GM19463 (cell line): ENCODE measurements around the gene PUS1.
"Not testable (repeated sequence)": the region's sequence is repeated elsewhere in the genome, so short reads cannot be mapped to it uniquely, and the experiment has no call there.

Experiments
- ATAC-seq: cut with Tn5 transposase; IDR thresholded peaks from one replicate; pipeline ENCODE4 v1.9.1; 2021; ENCODE audit warnings: mild to moderate bottlenecking, moderate library complexity; ENCODE audit not compliant: unreplicated experiment

Gene PUS1

DNA sequence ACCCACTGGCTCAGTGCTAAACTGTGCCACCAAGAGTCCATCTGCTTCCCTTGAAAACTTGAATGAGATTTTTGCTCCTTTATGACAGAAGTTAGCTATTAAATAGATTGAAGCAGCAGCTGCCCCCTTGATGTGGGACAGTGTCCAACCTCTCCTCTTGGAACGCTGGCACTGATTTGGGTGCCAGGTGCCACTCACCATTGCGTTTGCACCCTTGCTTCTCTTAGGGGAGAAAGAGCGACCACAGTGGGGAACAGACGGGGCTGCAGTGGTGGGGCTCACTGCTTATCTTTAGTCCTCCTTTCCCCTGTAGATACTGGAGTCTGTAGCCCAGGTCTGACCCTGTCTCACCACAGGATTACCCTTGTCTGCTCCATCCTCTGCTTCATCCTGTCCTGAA is 30.0 kb downstream of the PUS1 start:
- ATAC-seq = no peak

DNA sequence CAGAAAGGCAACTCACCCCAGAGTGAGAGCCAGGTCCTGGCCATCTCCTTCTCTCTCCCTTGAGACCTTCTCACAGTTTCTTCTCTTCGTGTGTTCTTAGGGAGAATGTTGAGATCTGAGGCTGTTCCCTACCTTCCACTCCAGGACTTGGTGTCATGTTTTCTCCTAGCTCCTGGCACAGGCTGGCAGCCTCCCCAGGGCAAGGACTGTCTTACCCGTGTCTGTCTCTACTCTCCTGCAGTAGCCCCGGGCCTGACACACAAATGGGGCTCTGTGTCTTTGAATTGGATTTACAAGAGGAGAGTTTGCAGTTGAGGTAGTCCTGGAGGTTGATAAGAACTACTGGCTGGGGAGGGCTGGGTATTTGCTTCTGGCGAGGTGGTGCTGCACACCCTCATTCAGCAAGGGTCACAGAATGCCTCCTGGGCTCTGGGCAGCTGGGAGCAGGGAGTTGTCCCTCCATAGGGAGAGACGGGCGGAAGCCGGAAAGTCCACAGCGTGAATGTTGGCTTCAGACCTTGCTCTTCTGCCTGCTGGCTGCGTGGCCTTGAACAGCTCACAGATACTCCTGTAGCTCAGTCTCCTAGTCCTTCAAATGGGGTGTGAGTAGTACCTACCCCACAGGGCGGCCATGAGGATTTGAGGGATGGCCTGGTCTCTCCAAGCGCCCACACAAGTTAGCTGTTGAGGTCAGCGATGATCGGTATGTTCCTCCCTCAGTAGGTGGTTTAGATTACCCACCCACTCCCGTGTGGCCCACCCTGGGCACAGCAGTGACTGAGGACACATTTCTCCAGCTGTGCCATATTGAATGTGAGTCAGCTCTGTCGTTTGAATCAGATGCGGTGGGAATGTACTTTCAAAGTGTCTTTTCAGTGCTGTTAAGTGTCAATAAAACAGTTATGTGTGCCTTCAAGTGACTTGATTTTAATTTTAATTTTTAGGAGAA is 30.8 kb downstream of the PUS1 start:
- ATAC-seq = no peak

DNA sequence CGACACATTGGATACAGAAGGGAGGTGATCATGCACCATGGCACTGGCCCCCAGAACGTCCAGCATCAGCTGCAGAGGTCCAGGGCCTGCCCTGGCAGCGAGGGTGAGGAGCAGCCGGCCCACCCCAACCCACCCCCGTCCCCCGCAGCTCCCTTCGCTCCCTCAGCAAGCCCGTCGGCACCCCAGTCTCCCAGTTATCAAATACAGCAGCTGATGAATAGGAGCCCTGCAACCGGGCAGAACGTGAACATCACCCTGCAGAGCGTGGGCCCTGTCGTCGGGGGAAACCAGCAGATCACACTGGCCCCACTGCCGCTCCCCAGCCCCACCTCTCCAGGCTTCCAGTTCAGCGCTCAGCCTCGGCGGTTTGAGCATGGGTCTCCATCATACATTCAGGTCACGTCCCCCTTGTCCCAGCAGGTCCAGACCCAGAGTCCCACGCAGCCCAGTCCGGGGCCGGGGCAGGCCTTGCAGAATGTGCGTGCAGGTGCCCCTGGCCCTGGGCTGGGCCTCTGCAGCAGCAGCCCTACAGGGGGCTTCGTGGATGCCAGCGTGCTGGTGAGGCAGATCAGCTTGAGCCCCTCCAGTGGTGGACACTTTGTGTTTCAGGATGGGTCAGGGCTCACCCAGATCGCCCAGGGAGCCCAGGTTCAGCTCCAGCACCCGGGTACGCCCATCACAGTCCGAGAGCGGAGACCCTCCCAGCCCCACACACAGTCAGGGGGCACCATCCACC is 31.7 kb downstream of the PUS1 start:
- ATAC-seq = not testable (repeated sequence)

DNA sequence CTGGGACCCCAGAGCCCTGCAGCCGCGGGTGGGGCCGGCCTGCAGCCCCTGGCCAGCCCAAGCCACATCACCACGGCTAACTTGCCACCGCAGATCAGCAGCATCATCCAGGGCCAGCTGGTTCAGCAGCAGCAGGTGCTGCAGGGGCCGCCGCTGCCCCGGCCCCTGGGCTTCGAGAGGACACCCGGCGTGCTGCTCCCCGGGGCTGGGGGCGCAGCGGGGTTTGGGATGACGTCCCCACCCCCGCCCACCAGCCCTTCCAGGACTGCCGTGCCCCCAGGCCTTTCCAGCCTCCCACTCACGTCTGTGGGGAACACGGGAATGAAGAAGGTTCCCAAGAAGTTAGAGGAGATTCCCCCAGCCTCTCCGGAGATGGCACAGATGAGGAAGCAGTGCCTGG is 32.3 kb downstream of the PUS1 start:
- ATAC-seq = not testable (repeated sequence)

DNA sequence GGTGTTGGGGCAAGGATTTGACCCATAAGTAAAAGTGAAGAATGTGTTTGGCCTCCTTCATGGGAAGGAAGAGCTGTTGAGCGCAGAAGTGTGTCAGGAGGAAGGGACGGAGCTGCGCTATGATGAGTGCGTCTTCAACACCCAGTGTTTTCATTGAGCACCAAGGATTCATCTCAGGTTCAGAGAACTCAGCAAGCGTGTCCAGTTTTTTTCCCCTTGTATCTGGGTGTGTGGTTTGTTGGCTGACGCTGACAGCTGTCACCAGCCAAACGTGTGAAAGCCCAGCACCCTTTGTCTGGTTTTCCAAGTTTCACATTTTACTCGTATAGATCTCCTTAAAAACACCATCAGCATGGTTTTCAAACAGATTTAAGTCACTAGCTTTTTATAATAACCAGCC is 33.0 kb downstream of the PUS1 start:
- ATAC-seq = no peak

DNA sequence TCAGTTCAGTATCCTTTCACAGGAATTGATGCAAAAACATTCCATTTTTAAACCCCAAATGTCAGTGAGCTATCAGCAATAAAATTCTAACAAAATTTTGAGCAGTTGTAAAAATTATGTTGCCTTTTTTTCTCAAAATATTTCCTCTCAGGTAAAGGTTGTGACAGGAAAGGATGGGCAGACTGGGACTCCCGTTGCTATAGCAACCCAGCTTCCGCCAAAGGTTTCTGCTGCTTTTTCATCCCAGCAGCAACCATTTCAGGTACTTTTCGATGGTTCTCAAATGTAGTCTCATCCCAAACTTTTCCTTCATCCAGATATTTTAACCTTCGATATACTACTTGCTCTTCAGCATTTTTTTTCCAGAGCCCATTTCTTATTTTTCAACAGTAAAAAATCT is 34.3 kb downstream of the PUS1 start:
- ATAC-seq = no peak

DNA sequence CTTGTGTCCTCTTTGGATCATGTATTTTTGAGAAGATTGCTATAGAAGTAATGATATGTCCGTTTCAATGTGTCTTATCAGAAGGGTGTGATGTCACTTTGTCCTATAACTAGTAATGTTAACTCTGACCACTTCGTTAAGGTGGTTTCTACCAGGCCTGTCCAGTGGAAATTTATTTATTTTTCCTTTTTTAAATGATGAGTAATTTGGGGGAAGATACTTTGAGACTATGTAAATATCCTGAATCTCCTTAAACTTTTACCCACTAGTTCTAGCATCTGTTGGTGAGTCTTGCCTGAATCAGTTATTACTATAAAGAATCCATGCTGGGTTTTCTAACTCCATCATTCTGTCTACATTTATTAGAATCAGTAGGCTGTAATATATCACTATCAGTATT is 36.0 kb downstream of the PUS1 start:
- ATAC-seq = no peak

DNA sequence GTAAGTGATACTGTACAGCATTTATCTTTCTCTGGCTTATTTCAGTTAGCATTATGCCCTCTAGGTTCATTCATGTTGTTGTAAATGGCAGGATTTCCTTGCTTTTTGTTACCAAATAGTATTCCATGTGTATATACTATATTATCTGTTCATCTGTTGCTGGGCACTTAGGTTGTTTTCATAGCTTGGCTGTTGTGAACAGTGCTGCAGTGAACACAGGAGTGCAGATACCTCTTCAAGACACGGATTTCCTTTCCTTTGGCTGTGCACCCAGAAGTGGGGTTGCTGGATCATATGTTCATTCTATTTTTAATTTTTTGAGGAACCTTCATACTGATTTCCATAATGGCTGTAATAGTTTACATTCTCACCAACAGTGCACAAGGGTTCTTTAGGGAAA is 42.1 kb downstream of the PUS1 start:
- ATAC-seq = no peak

DNA sequence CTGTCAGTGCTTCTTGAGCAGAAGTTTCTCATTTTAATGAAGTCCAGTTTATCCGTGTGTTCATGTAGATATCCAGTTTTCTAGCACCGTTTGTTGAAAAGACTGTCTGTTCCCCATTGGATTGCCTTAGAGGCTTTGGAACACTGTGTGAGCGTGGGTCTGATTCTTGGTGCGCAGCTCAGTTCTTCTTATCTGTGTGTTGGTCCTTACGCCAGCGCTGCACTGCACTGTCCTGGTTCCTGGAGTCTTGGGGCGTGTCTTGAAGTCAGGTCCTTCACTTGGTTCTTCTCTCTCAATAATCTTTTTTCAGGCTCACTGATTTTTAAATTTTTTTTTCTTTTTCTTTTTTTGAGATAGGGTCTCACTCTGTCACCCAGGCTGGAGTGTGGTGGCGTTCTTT is 46.2 kb downstream of the PUS1 start:
- ATAC-seq = no peak

DNA sequence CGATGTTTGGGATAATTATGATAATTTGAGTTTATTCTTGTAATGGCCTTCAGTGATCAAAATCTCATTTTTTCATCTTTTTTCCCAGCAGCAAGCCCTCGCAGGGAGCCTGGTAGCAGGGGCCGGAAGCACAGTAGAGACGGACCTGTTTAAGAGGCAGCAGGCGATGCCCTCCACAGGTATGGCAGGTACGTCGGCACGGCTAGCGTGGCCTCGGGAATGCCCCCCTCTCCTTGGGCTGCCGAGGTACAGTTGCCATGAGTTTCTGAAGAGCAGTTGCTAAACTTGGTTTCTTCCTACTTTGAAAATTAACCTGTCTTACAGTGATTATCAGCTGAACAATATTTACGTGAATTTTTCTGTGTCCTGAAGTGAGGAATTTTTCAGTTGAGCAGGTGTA is 50.5 kb downstream of the PUS1 start:
- no peak for ATAC-seq

DNA sequence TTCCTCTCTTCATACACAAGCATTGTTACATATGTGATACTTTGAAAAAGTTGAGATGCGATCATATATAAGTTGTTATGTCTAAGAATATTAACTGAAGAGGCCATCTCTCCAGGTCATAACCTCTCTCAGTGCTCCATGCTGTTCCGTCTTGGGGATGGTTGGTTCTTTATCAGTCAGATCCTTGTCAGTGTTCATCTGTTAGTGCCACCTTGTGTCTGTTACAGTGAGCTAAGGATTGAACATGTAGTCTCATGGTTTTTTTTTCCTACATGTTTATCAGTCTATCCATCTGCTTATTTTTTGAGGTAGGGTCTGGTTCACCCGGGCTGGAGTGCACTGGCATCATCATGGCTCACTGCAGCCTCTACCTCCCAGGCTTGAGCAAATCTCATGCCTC is 51.2 kb downstream of the PUS1 start:
- no peak for ATAC-seq

DNA sequence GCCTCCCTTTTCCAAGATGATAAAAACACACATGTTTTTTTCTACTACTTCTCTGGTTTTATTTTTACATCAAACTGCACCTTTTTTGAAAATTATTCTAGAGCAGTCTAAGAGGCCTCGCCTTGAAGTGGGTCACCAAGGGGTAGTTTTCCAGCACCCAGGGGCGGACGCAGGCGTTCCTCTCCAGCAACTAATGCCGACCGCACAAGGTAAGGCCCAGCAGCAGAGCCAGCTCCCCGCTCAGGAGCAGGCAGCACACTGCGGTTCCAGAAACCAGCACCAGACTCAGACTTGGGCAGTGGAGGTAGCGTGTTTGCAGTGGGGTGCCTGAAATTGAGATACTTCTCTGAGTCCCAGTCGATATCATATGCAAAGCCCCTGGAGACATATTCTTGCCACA is 52.3 kb downstream of the PUS1 start:
- ATAC-seq = no peak

DNA sequence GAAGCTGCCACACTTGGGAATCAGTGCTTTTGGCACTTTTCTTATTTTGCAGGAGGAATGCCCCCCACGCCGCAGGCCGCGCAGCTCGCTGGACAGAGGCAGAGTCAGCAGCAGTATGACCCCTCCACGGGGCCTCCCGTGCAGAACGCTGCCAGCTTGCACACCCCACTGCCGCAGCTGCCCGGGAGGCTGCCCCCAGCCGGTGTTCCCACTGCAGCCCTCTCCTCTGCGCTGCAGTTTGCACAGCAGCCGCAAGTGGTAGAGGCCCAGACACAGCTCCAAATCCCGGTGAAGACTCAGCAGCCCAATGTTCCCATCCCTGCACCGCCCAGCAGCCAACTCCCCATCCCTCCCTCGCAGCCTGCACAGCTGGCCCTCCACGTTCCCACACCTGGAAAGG is 53.0 kb downstream of the PUS1 start:
- no peak for ATAC-seq

DNA sequence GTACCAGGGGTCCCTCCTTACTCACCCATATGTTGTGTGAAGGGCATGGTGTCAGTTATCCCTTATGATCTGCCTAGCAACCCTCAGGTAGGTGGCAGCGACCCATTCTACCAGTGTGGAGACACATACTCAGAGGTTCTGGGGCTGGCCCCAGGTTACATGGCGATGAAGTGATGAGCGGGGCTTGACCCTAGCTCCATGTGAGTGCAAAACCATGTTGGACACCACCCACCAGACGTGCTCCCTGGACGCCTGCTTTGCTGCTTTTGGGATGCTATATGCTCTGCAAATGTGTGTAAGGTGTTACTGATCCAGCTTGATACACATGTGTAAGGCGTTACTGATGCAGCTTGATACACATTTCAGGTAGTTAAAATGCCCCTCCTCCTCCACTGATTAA is 54.0 kb downstream of the PUS1 start:
- ATAC-seq = no peak

DNA sequence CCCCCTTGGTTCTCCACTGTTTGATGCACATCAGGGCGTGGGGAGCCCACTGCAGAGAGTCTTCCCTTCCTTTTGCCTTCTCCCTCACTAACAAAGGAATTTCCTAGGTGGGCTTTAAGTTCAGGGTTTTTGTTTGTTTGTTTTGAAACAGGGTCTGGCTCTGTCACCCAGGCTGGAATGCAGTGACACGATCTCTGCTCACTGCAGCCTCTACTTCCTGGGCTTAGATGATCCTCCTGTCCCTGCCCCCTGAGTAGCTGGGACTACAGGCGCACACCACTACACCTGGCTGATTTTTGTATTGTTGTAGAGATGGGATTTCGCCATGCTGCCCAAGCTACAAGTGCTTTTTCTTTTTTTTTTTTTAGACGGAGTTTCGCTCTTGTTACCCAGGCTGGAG is 54.5 kb downstream of the PUS1 start:
- no peak for ATAC-seq

DNA sequence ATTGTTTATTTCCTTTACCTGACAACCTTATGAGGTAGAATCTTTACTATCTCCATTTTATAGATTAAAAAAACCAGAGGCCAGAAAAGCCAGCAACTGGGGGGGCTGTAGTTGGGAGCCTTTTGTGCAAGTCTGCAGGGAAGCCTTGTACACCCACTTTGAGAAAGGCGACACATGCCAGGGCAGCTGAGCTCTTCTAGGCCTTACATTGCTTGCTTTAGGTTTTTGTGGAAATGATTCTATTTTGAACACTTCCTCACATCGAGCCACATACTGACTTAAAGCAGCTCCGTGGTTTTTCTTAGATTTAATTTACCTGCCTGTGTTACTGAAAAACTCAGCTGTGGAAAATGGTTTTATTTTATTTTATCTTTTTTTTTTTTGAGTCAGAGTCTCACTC is 55.3 kb downstream of the PUS1 start:
- ATAC-seq = no peak

DNA sequence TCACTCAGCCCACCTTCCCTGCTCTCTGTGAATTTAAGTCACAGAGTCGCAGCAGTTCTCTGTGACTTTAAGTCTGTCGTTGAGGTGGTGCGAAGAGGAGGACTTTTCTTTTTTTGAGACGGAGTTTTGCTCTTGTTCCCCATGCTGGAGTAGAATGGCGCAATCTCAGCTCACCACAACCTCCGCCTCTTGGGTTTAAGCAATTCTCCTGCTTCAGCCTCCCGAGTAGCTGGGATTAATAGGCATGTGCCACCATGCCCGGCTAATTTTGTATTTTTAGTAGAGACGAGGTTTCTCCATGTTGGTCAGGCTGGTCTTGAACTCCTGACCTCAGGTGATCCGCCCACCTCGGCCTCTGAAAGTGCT is 56.4 kb downstream of the PUS1 start:
- not testable (repeated sequence) for ATAC-seq

DNA sequence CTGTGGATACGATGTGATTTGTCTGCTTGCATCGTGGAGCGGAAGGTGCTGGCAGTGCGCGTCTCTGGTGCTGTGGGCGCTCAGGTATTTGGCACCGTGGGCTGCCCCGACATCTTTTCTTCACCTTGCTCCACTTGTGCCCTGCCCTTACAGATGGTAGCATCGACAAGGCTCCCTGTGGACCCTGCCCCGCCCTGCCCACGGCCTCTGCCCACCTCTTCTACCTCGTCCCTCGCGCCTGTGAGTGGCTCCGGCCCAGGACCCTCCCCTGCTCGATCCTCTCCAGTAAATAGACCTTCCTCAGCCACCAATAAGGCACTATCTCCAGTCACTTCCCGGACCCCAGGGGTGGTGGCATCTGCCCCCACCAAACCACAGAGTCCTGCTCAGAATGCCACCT is 57.3 kb downstream of the PUS1 start:
- ATAC-seq = no peak

DNA sequence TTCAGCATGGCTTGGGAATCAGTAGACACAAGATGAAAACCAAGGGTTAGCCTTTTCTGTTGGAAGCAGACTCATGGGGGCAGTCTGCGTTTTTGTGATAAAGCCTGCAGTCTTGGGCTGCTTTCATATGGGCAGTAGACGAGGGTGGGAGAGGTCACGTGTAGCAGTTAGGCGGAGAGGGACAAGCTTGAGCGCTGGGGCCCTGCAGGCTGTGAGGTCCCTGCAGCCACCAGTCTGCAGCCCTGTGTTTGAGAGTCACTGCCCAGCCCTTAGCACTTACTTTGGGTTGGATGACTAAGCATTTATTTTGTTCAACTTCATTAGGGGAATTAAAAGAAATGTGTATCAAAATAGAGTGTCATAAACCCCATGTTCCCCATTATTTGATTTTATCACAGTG is 57.8 kb downstream of the PUS1 start:
- ATAC-seq = no peak

DNA sequence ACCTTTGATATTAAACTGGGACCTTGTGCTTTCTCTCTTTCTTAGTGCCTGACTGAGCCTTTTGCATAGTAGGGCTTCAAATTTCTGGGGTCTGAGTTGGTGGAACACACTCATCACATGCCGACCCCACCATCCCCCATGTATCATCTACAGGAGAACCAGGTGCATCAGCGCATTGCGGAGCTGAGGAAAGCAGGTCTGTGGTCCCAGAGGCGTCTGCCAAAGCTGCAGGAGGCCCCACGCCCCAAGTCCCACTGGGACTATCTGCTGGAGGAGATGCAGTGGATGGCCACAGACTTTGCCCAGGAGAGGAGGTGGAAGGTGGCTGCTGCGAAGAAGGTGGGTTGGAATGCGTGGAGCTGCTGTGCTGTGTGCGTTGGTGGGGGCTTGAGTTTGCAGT is 58.5 kb downstream of the PUS1 start:
- ATAC-seq = no peak

DNA sequence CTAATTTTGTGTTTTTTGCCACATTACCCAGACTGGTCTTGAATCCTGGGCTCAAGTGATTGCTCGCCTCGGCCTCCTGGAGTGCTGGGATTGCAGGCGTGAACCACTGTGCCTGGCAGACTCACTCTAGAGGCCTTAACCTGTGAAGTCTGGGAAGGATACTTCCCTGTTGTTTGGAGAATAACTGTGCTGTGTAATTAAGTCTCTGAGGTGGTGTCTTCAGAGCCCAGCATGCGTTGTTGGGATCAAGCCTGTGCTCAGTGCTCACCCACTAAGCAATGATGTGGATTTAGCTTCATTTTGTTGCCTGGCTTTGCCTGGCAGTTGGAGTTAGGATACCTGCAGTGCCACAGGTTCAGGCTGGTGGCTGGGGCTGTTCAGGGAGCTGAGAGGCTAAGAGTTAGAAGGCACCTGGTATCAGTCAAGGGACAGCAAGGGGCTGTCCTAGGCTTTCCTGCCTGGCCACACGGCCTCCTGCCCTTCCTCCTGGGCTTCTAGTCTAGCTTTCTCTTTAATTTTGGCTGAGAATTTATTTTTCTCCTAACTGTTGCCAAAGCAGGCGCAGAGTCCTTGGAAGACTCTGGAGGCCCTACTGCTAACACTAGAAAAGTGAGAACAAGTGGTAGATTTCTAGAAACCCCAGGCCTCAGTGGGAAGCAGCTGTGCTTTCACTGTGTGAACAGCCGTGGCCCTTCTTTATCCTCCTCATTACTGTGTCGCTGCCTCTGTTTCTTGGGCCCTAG is 59.1 kb downstream of the PUS1 start:
- no peak for ATAC-seq

DNA sequence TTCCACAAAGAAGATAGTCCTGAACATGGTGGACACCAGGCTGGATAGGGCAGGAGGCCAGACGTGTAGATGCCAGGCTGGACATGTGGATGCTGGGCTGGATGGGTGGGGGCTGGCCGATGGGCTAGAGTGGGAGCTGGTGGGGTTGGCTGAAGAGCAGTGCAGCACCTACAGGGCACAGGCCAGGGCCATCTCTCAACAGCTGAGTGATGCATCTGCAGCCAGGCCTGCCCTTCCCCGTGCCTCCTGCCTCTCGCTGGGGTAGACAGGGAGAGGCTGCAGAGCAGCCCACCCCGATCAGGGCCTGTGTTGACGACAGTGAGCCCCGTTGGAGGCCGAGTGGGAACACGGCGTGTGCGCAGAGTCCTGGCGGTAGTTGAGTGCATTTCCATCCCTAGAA is 59.9 kb downstream of the PUS1 start:
- no peak for ATAC-seq
